ENCODE data around the gene DDR1.
"Not testable (repeated sequence)": the region's sequence is repeated elsewhere in the genome, so short reads cannot be mapped to it uniquely, and the experiment has no call there.

The DDR1 gene

DNA sequence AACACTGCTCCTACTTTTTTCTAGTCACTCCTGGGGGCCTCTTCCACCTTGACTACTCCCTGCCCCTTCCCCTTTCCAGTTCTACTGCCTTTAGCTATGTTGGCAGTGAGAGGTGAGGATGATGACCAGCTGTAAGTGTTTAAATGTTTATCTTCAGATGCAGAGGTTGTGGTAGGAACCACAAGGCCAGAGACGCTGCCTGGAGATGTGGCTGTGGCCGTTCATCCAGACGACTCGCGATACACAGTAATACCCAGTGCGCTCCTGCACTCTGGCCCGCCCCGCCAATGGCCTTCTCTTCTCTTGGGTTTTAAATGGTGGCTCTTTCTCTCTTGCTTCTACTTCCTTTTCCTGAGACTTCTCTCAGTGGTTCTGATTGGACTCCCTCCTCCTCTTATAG is 34.4 kb downstream of the DDR1 start:
- TF ChIP-seq, protein P1, sequence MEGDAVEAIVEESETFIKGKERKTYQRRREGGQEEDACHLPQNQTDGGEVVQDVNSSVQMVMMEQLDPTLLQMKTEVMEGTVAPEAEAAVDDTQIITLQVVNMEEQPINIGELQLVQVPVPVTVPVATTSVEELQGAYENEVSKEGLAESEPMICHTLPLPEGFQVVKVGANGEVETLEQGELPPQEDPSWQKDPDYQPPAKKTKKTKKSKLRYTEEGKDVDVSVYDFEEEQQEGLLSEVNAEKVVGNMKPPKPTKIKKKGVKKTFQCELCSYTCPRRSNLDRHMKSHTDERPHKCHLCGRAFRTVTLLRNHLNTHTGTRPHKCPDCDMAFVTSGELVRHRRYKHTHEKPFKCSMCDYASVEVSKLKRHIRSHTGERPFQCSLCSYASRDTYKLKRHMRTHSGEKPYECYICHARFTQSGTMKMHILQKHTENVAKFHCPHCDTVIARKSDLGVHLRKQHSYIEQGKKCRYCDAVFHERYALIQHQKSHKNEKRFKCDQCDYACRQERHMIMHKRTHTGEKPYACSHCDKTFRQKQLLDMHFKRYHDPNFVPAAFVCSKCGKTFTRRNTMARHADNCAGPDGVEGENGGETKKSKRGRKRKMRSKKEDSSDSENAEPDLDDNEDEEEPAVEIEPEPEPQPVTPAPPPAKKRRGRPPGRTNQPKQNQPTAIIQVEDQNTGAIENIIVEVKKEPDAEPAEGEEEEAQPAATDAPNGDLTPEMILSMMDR (IDR thresholded peaks at IDR 0.05; ENCODE audit: low read depth, low read length, missing control alignments): no peak
- no peak for DNase-seq (ENCODE audit: extremely low read depth, low read depth)
- no peak overlapping the region for H3K4me3 ChIP-seq (replicated peaks; ENCODE audit: low read depth, low read length)

DNA sequence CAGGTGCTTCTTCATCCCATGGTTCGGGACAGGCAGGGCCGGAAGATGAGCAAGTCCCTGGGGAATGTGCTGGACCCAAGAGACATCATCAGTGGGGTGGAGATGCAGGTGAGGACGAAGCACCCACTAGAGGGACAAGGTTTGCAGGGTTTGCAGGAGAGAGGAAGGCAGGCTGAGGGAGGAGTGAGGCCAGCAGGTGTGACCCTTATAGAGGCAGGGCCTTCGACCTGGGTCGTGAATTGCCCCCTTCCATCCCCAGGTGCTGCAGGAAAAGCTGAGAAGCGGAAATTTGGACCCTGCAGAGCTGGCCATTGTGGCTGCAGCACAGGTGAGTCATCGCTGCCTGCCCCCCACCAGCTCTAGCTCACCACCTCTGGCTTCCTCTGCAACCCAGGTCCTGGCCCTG is 38.1 kb downstream of the DDR1 start:
- H3K4me3 ChIP-seq (replicated peaks; ENCODE audit: low read depth, low read length): no peak overlapping the region
- TF ChIP-seq, protein P1 (IDR thresholded peaks at IDR 0.05; ENCODE audit: low read depth, low read length, missing control alignments): no peak
- DNase-seq (ENCODE audit: extremely low read depth, low read depth): no peak

DNA sequence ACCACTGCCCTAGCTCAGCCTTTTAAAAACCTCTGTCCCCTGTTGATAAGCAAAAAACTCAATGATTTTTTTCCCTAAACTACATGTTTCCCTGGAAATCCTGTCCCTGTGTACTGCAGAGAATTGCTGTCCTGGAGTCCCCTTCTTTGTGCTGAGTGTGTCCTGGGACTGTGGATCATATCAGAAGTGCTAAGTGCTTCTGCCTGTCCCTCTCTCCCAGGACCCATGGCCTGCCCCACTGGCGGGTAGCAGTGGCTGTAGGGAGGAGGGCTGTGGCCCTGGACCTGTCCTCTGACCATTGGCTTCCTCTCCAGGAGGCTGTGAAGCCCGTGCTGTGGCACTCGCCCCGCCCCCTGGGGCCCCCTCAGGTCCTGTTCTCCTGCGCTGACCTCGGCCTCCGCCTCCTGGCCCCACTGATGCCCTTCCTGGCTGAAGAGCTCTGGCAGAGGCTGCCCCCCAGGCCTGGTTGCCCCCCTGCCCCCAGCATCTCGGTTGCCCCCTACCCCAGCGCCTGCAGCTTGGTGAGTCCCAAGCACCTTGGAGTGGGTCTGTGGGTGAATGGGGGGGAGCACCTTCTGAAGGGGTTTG is 39.8 kb downstream of the DDR1 start:
- not testable (repeated sequence) for DNase-seq (ENCODE audit: extremely low read depth, low read depth); H3K4me3 ChIP-seq (replicated peaks; ENCODE audit: low read depth, low read length)

DNA sequence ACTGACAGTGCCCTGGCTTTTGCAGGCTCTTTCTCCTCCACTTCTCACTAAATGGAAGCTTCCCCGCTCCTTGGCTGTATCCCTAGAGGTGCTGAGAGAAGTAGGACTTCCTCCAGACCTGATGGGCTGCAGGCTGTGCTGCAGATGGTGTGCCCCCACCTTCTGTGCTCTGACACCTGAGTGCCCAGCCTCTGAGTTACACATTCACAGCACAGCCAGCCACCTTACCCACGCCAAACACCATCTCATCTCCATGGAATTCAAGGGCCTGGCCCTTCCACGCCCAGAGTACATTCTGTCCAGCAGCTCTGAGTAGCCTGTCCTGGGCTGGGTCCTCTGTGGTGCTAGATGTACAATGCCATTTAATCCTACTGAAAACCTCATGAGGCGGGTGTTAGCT is 42.3 kb downstream of the DDR1 start:
- H3K4me3 ChIP-seq (replicated peaks; ENCODE audit: low read depth, low read length): no peak overlapping the region
- TF ChIP-seq, protein P1 (IDR thresholded peaks at IDR 0.05; ENCODE audit: low read depth, low read length, missing control alignments): no peak
- DNase-seq (ENCODE audit: extremely low read depth, low read depth): no peak

DNA sequence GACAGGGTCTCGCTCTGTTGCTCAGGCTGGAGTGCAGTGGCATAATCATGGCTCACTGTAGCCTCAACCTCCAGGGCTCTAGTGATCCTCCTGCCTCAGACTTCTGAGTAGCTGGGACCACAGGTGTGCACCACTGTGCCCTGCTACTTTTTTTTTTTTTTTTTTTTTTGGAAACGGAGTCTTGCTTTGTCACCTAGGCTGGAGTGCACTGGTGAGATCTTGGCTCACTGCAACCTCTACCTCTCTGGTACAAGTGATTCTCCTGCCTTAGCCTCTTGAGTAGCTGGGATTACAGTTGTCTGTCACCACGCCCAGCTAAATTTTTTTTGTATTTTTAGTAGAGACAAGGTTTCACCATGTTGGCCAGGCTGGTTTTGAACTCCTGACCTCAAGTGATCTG is 42.8 kb downstream of the DDR1 start:
- not testable (repeated sequence) for DNase-seq (ENCODE audit: extremely low read depth, low read depth); H3K4me3 ChIP-seq (replicated peaks; ENCODE audit: low read depth, low read length)

DNA sequence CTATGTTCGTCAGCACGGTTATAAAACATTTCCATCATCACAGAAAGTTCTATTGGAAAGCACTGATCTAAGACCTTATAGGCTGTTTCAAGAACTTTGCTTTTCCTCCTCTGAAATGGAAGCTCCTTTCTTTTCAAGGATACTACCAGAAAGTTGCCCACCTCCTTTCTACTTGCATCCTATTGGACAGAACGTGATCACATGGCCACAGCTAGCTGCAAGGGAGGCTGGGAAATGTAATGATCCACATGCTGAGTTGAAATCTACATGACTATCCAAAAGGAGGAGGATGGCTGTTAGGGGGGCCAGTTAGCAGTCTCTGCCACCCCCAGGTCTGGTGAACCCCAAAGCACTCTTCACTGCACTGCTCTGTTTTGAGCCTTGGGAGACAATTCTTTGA is 44.4 kb downstream of the DDR1 start:
- TF ChIP-seq, protein P1 (IDR thresholded peaks at IDR 0.05; ENCODE audit: low read depth, low read length, missing control alignments): no peak
- no peak for DNase-seq (ENCODE audit: extremely low read depth, low read depth)
- H3K4me3 ChIP-seq (replicated peaks; ENCODE audit: low read depth, low read length): no peak overlapping the region

DNA sequence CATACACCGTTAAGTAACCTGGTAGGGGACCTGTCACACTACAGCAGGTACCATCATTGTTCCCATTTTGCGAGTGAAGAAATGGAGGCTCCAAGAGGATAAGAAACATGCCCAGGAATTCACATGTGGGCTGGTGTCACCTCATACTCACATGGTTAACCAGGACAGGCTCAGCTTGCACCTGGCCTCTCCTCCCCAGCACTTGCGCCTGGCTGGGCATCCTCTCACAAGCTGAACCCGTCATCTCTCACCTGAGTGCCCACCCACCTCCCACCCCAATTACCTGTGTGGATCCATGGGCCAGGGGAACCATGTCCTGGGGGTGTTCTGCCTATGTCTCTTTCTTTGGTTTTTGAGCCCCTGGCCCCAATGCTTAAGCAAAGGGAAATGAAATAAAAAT is 46.2 kb downstream of the DDR1 start:
- TF ChIP-seq, protein P1 (IDR thresholded peaks at IDR 0.05; ENCODE audit: low read depth, low read length, missing control alignments): no peak
- no peak for DNase-seq (ENCODE audit: extremely low read depth, low read depth)
- H3K4me3 ChIP-seq (replicated peaks; ENCODE audit: low read depth, low read length): no peak overlapping the region

DNA sequence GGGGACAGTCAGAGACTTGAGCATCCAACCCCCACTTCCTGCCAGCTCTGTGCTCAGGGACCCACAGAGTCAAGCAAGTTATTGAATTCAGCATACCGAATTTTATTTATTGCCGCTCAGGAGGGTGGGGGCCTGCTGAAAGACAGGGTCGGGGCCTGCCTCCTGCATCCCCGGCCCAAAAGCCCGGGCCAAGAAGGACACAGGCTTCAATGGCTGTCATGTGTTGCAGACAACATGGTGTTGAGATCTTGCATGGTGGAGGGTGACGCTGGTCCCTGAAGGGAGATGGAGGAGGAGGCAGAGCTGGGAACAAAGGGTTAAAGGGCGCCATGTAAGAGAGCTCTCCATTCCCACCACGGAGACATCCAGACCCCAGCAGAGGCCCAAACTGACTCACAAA is 47.0 kb downstream of the DDR1 start:
- DNase-seq (ENCODE audit: extremely low read depth, low read depth): no peak
- TF ChIP-seq, protein P1 (IDR thresholded peaks at IDR 0.05; ENCODE audit: low read depth, low read length, missing control alignments): no peak
- no peak overlapping the region for H3K4me3 ChIP-seq (replicated peaks; ENCODE audit: low read depth, low read length)
